B cell (primary cell): ENCODE measurements around the gene VIP. TPM values are rescaled to one million over a fixed set of nuclear protein-coding genes. Genes with fewer than 3 reads are reported as not detected.

ENCODE experiments used
- ATAC-seq: fragments of 200-7000 bp; cut with Tn5 transposase; one replicate; pipeline ENCODE4 v1.10.0; 2021; ENCODE audit warnings: low read depth, mild to moderate bottlenecking, moderate number of reproducible peaks, moderate library complexity
- CTCF ChIA-PET: fragments of 350-600 bp; sonication (Branson Sonifier 250); formaldehyde crosslinking; loops from one replicate; lab custom pipeline; 2021; ENCODE audit warnings: antibody characterized with exemption, inconsistent platforms; lab: Charles Lee
- POLR2A ChIA-PET: fragments of 350-600 bp; sonication (Branson Sonifier 250); formaldehyde crosslinking; loops from one replicate; lab custom pipeline; 2021; ENCODE audit warnings: antibody characterized with exemption; lab: Charles Lee
- DNase-seq: peaks from one replicate; pipeline ENCODE4 v3.0.0; 2013
- H2AFZ ChIP-seq: 2 replicates; pipeline ENCODE4 v1.6.1; 2012; ENCODE audit warnings: mild to moderate bottlenecking, low read depth, low read length; ENCODE audit not compliant: insufficient read depth, poor library complexity, severe bottlenecking
- H3K27ac ChIP-seq, 2 donors: 1 replicate in 1 of 2; 2 replicates in 1 of 2; pipeline ENCODE4 v1.5.1; 2012 to 2013; ENCODE audit warnings: low read length in 2 of 2, mild to moderate bottlenecking in 2 of 2, moderate library complexity in 1 of 2
- H3K27me3 ChIP-seq, 4 experiments: fragments of 200-600 bp in 1 of 4; sonication (generic) in 1 of 4; replicated peaks in 1 of 4; 1 replicate in 2 of 4; 2 replicates in 2 of 4; pipeline versions ENCODE4 v1.6.1 to v1.7.0; 2013 to 2016; ENCODE audit warnings: low read length in 3 of 4, mild to moderate bottlenecking in 2 of 4, mixed read lengths in 1 of 4, moderate library complexity in 1 of 4; ENCODE audit not compliant: insufficient read depth in 4 of 4, control insufficient read depth in 3 of 4; ENCODE audit errors: control extremely low read depth in 1 of 4
- H3K36me3 ChIP-seq, 2 experiments: replicated peaks in 1 of 2; 1 replicate in 1 of 2; 2 replicates in 1 of 2; pipeline versions ENCODE4 v1.6.1 to v1.7.1; 2013; ENCODE audit warnings: low read length in 1 of 2; ENCODE audit not compliant: insufficient read depth in 2 of 2, control insufficient read depth in 1 of 2; ENCODE audit errors: control extremely low read depth in 1 of 2, extremely low read depth in 1 of 2
- H3K4me1 ChIP-seq, 2 donors: fragments of 200-600 bp in 1 of 2; sonication (generic) in 1 of 2; 1 replicate in 1 of 2; 2 replicates in 1 of 2; pipeline versions ENCODE4 v1.5.1 to v1.6.1; 2013 to 2017; ENCODE audit warnings: low read length in 2 of 2; ENCODE audit not compliant: control insufficient read depth in 2 of 2, insufficient read depth in 2 of 2
- H3K4me2 ChIP-seq: replicated peaks from 2 replicates; pipeline ENCODE3; 2012; ENCODE audit warnings: mild to moderate bottlenecking, low read depth, low read length; ENCODE audit not compliant: poor library complexity, severe bottlenecking
- H3K4me3 ChIP-seq, 5 experiments: fragments of 200-600 bp in 1 of 5; sonication (generic) in 1 of 5; 1 replicate in 3 of 5; 2 replicates in 2 of 5; pipeline versions ENCODE4 v1.5.1 to v1.7.0; 2011 to 2016; ENCODE audit warnings: low read length in 4 of 5, mild to moderate bottlenecking in 4 of 5, low read depth in 2 of 5, control low read depth in 1 of 5, moderate library complexity in 1 of 5; ENCODE audit not compliant: insufficient read depth in 1 of 5; ENCODE audit errors: control extremely low read depth in 1 of 5, extremely low read depth in 1 of 5
- H3K79me2 ChIP-seq: fragments of 200-600 bp; sonication (generic); one replicate; pipeline ENCODE4 v1.6.0; 2016; ENCODE audit warnings: low read length; ENCODE audit not compliant: control insufficient read depth, insufficient read depth
- H3K9ac ChIP-seq: fragments of 200-600 bp; sonication (generic); 2 replicates; pipeline ENCODE4 v1.6.1; 2017; ENCODE audit warnings: mild to moderate bottlenecking, low read length, moderate library complexity
- H3K9me3 ChIP-seq, 3 donors: one replicate each; pipeline versions ENCODE4 v1.6.1 to v1.7.1; 2013; ENCODE audit warnings: low read length in 2 of 3; ENCODE audit not compliant: control insufficient read depth in 2 of 3, insufficient read depth in 1 of 3; ENCODE audit errors: control extremely low read depth in 1 of 3
- H4K20me1 ChIP-seq: 2 replicates; pipeline ENCODE4 v1.6.0; 2012; ENCODE audit warnings: mild to moderate bottlenecking, low read length; ENCODE audit not compliant: insufficient read depth, control insufficient read depth, poor library complexity, severe bottlenecking
- H3K27ac Mint-ChIP-seq: one replicate; pipeline ENCODE4 v1.8.0; 2021; ENCODE audit warnings: mixed read lengths
- H3K27me3 Mint-ChIP-seq: one replicate; pipeline ENCODE4 v1.8.0; 2021; ENCODE audit warnings: mixed read lengths
- H3K4me1 Mint-ChIP-seq: one replicate; pipeline ENCODE4 v1.8.0; 2021; ENCODE audit warnings: mixed read lengths
- H3K4me3 Mint-ChIP-seq: one replicate; pipeline ENCODE4 v1.8.0; 2021; ENCODE audit warnings: mixed read lengths
- H3K9me3 Mint-ChIP-seq: one replicate; pipeline ENCODE4 v1.8.0; 2022; ENCODE audit warnings: mixed read lengths; ENCODE audit not compliant: insufficient read depth
- EZH2 ChIP-seq: IDR thresholded peaks from 2 replicates; pipeline ENCODE4 v1.6.1; 2012; ENCODE audit warnings: borderline replicate concordance, low read depth, mild to moderate bottlenecking, moderate library complexity, low read length; ENCODE audit not compliant: insufficient read depth, poor library complexity, severe bottlenecking
- WGBS: methylation state at CpG from one replicate; pipeline ENCODE4 v1.1.5; 2013; ENCODE audit warnings: missing lambda C conversion rate; ENCODE audit not compliant: insufficient coverage; 5-methylcytosine and 5-hydroxymethylcytosine counted together
- intact Hi-C: fragments of 100-400 bp; cut with micrococcal nuclease; formaldehyde crosslinking; loops from one replicate; pipeline ENCODE4 v1.10.0; 2022
- polyA plus RNA-seq: library from polyadenylated mRNA; depleted of rRNA; stranded (reverse); fragments of >200 nt; gene quantifications from 2 replicates; pipeline ENCODE4 v1.2.3, GENCODE V29; 2012
- total RNA-seq, 2 donors: library from RNA; stranded (reverse); fragments of 120-200 nt in 1 of 2; gene quantifications; 1 replicate in 1 of 2; 2 replicates in 1 of 2; pipeline versions ENCODE4 v1.2.3 to v1.2.4, GENCODE V29; 2013 to 2022
- TF ChIP-seq, protein P1 (sequence below): fragments of 200-600 bp; IDR thresholded peaks from one replicate; pipeline ENCODE4 v1.8.0; 2022; ENCODE audit warnings: antibody characterized with exemption, mild to moderate bottlenecking

Gene VIP
- total and polyA plus RNA-seq, 2 donors (not counting 1 experiment from before 2014, with no cell fraction given) = not detected

DNA sequence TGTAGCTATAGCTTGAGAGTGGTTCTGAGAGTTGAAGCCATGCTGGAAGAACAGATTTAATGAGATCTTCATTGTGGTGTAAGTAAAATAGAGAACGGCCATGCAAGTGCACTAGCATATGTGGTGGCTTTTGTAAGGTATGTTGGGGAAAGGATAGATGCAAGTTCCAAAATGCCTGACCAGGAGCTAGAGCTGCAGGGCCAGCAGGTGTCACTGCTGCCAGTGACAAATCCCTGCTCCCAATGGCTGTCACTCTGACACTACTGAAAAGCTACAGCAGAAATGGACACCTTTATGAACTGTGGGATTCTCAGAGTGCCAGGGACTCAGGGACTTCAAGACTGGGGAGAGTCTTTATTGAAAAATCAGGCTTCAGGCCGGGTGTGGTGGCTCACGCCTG, 23.1 kb upstream of the VIP start:
- Histone ChIP-seq H3K27me3 (no peaks in the 10 kb centered on the region), H3K9ac (no peak overlapping the region), H3K4me1 (no peaks in the 10 kb centered on the region), H3K4me2 (no peak overlapping the region), H4K20me1 (no peaks in the 10 kb centered on the region), H2AFZ (no peak overlapping the region), H3K36me3 (no peaks in the 10 kb centered on the region), H3K27ac (no peak overlapping the region), H3K9me3 (peaks cover 0 to 3% (median 0%) of the 10 kb centered on the region in 3 donors), H3K79me2 (no peaks in the 10 kb centered on the region), H3K4me3 (no peak overlapping the region)
- Mint-ChIP-seq H3K4me1 (no peaks in the 10 kb centered on the region), H3K4me3 (no peak overlapping the region), H3K27me3 (no peaks in the 10 kb centered on the region), H3K9me3 (peaks cover 2% of the 10 kb centered on the region), H3K27ac (no peak overlapping the region)
- intact Hi-C loops = no loop called here
- no peak for DNase-seq
- no peak for ATAC-seq
- ChIA-PET CTCF (interaction anchor here (0.7 kb wide), 1 partner anchor 221 kb away, joined by 3 read pairs; no protein-coding TSS in a partner anchor), POLR2A (no interaction called here)
- 89% methylated on average over 3 of the region's 3 CpGs for WGBS
- no peak for TF ChIP-seq EZH2
- TF ChIP-seq, protein P1, sequence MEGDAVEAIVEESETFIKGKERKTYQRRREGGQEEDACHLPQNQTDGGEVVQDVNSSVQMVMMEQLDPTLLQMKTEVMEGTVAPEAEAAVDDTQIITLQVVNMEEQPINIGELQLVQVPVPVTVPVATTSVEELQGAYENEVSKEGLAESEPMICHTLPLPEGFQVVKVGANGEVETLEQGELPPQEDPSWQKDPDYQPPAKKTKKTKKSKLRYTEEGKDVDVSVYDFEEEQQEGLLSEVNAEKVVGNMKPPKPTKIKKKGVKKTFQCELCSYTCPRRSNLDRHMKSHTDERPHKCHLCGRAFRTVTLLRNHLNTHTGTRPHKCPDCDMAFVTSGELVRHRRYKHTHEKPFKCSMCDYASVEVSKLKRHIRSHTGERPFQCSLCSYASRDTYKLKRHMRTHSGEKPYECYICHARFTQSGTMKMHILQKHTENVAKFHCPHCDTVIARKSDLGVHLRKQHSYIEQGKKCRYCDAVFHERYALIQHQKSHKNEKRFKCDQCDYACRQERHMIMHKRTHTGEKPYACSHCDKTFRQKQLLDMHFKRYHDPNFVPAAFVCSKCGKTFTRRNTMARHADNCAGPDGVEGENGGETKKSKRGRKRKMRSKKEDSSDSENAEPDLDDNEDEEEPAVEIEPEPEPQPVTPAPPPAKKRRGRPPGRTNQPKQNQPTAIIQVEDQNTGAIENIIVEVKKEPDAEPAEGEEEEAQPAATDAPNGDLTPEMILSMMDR = no peak

DNA sequence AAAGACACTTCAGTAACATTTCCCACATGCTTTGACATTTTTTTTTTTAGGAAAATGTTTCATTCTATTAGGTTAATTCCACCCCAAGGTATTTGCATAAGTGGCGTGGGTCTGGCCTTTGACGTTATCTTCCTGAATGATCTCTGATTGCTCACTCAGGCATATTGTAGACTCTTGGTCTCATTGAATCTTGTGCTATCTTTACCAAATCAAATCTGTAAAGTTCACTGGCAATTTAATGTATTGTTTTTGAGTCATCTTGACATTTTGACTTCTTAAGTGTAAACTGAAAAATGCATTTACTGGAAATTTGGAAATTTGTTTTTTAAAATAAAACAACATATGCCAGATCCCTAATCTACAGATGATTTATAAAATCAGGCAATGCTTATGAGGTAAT, 16.0 kb upstream of the VIP start:
- H3K27ac Mint-ChIP-seq = no peak overlapping the region
- no peaks in the 10 kb centered on the region for H3K9me3 Mint-ChIP-seq
- H3K27ac ChIP-seq = no peak overlapping the region
- intact Hi-C loops = loop anchor here (5.0 kb wide), 1 partner anchor 1033 kb away; no protein-coding TSS in a partner anchor
- H3K27me3 ChIP-seq = no peaks in the 10 kb centered on the region
- H3K9me3 ChIP-seq = peaks cover 0 to 7% (median 0%) of the 10 kb centered on the region in 3 donors
- DNase-seq (no peak), ATAC-seq (no peak)
- no peaks in the 10 kb centered on the region for H3K36me3 ChIP-seq
- H2AFZ ChIP-seq = no peak overlapping the region
- no peaks in the 10 kb centered on the region for H3K4me1 ChIP-seq
- H3K4me3 Mint-ChIP-seq = no peak overlapping the region
- no peak for TF ChIP-seq EZH2
- TF ChIP-seq, protein P1 = no peak
- no peak overlapping the region for H3K4me2 ChIP-seq
- ChIA-PET POLR2A (no interaction called here), CTCF (no interaction called here)
- no peak overlapping the region for H3K4me3 ChIP-seq
- H3K79me2 ChIP-seq = no peaks in the 10 kb centered on the region
- no peak overlapping the region for H3K9ac ChIP-seq
- no peaks in the 10 kb centered on the region for H3K27me3 Mint-ChIP-seq
- WGBS = no CpG with 5 or more reads among the region's 2 CpGs
- H3K4me1 Mint-ChIP-seq = no peaks in the 10 kb centered on the region
- H4K20me1 ChIP-seq = no peaks in the 10 kb centered on the region
